ENCODE measurements around the gene TXNRD3. TPM values are rescaled to one million over a fixed set of nuclear protein-coding genes. Genes with fewer than 3 reads are reported as not detected.
A peak's percentile ranks its signal among the peaks of the same experiment; 100 is the strongest.

The TXNRD3 gene
- total RNA-seq, 1 experiment from 2014 or later = 12.9 TPM

DNA sequence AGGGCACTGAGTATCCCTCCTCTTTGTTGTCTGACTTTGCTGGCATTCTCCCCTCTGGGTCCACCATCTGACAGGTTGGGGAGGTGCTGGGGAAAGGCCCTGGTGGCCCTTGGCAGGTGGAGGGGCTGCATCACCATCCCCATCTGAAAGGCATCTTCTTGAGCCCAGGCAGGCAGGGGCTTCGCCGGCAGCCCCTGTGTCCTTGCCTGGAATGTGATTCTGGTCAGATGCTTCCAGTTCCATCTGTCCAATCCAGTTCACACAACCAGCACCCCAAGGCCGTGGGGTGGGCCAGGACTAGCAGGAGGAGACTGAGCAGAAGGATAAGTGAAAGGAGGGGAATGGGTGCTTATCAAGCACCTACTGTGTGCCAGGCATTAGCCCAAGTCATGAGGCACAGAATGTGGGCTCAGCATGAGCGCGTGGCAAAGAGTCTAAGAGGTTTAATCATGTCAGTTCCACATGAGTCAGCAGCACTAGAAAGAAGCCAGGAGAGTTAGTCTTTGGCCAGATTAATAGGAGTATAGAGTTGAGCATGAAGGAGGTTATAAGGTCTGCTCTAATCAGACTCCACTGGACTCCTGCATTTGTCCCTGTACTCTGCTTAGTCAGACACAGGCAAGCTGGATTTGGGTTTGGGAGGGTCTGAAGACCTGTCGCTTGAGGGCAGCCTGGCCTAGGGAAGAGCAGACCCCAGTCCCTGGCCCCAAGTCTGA, 10.5 kb upstream of the TXNRD3 start:
- no peak for DNase-seq (ENCODE audit: unreplicated experiment)
- Mint-ChIP-seq H3K36me3 (ENCODE audit: insufficient read depth, unreplicated experiment) (no peaks in the 10 kb centered on the region), H3K27ac (ENCODE audit: low read depth, unreplicated experiment) (no peak overlapping the region), H3K4me3 (ENCODE audit: unreplicated experiment) (no peak overlapping the region), H3K4me1 (ENCODE audit: insufficient read depth, unreplicated experiment) (no peaks in the 10 kb centered on the region), H3K27me3 (ENCODE audit: insufficient read depth, unreplicated experiment) (peaks cover 55% of the 10 kb centered on the region), H3K9me3 (ENCODE audit: unreplicated experiment) (no peaks in the 10 kb centered on the region)
- intact Hi-C loops (cut with micrococcal nuclease) = no loop called here
- TF ChIP-seq, protein P1, sequence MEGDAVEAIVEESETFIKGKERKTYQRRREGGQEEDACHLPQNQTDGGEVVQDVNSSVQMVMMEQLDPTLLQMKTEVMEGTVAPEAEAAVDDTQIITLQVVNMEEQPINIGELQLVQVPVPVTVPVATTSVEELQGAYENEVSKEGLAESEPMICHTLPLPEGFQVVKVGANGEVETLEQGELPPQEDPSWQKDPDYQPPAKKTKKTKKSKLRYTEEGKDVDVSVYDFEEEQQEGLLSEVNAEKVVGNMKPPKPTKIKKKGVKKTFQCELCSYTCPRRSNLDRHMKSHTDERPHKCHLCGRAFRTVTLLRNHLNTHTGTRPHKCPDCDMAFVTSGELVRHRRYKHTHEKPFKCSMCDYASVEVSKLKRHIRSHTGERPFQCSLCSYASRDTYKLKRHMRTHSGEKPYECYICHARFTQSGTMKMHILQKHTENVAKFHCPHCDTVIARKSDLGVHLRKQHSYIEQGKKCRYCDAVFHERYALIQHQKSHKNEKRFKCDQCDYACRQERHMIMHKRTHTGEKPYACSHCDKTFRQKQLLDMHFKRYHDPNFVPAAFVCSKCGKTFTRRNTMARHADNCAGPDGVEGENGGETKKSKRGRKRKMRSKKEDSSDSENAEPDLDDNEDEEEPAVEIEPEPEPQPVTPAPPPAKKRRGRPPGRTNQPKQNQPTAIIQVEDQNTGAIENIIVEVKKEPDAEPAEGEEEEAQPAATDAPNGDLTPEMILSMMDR (IDR thresholded peaks at IDR 0.05; ENCODE audit: unreplicated experiment) = no peak
- CTCF ChIA-PET = interaction anchor here (1.1 kb wide), 1 partner anchor 13 kb away, joined by 5 read pairs; no protein-coding TSS in a partner anchor
- no TSS peak for BruUV-seq (replicated peaks)
- POLR2A ChIA-PET = interaction anchor here (0.6 kb wide), 1 partner anchor 19 kb away, joined by 3 read pairs; no protein-coding TSS in a partner anchor

GRCh38 chr3:126664591-126665214, 9.8 kb upstream of the TXNRD3 start:
- Mint-ChIP-seq H3K4me1 (ENCODE audit: insufficient read depth, unreplicated experiment) (no peaks in the 10 kb centered on the region), H3K4me3 (ENCODE audit: unreplicated experiment) (no peak overlapping the region), H3K27ac (ENCODE audit: low read depth, unreplicated experiment) (no peak overlapping the region), H3K9me3 (ENCODE audit: unreplicated experiment) (no peaks in the 10 kb centered on the region), H3K27me3 (ENCODE audit: insufficient read depth, unreplicated experiment) (peaks cover 61% of the 10 kb centered on the region), H3K36me3 (ENCODE audit: insufficient read depth, unreplicated experiment) (no peaks in the 10 kb centered on the region)
- POLR2A ChIA-PET = interaction anchor here (0.6 kb wide), 1 partner anchor 19 kb away, joined by 3 read pairs; no protein-coding TSS in a partner anchor
- TF ChIP-seq, protein P1 (IDR thresholded peaks at IDR 0.05; ENCODE audit: unreplicated experiment) = no peak
- no TSS peak for BruUV-seq (replicated peaks)
- intact Hi-C loops (cut with micrococcal nuclease) = no loop called here
- CTCF ChIA-PET = no interaction called here
- DNase-seq (ENCODE audit: unreplicated experiment) = peak; percentile 14

DNA sequence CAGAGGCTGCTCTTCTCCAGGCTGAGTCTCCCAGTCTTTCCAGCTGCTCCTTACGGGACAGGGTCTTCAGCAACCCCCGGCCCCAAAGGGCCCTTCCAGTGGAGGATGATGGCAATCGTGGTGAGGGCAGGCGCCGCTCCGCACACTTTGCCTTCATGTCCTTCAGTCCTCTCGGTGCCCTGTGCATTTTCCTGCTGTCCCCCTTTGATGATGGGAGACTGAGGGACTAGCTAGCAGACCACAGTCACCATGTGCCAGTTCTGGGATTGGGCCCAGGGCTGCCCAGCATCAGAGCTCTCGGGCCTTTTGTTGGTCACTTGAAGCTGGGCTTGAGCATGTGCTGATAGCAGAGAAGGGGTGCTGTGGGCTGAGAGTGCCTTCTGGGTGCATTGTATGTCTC, 8.8 kb upstream of the TXNRD3 start:
- Mint-ChIP-seq H3K36me3 (ENCODE audit: insufficient read depth, unreplicated experiment) (no peaks in the 10 kb centered on the region), H3K4me1 (ENCODE audit: insufficient read depth, unreplicated experiment) (no peaks in the 10 kb centered on the region), H3K27ac (ENCODE audit: low read depth, unreplicated experiment) (no peak overlapping the region), H3K4me3 (ENCODE audit: unreplicated experiment) (no peak overlapping the region), H3K27me3 (ENCODE audit: insufficient read depth, unreplicated experiment) (peaks cover 62% of the 10 kb centered on the region), H3K9me3 (ENCODE audit: unreplicated experiment) (no peaks in the 10 kb centered on the region)
- intact Hi-C loops (cut with micrococcal nuclease) = no loop called here
- no peak for DNase-seq (ENCODE audit: unreplicated experiment)
- POLR2A ChIA-PET = no interaction called here
- TF ChIP-seq, protein P1 (IDR thresholded peaks at IDR 0.05; ENCODE audit: unreplicated experiment) = no peak
- no TSS peak for BruUV-seq (replicated peaks)
- CTCF ChIA-PET = interaction anchor here (1.2 kb wide), 1 partner anchor 16 kb away, joined by 8 read pairs; no protein-coding TSS in a partner anchor

- no peaks in the 10 kb centered on the region for H3K9me3 Mint-ChIP-seq (ENCODE audit: unreplicated experiment)
- POLR2A ChIA-PET = no interaction called here
- H3K27me3 Mint-ChIP-seq (ENCODE audit: insufficient read depth, unreplicated experiment) = peaks cover 62% of the 10 kb centered on the region
- no peaks in the 10 kb centered on the region for H3K36me3 Mint-ChIP-seq (ENCODE audit: insufficient read depth, unreplicated experiment)
- intact Hi-C loops (cut with micrococcal nuclease) = no loop called here
- H3K4me3 Mint-ChIP-seq (ENCODE audit: unreplicated experiment) = no peak overlapping the region
- BruUV-seq (replicated peaks) = no TSS peak
- no peak overlapping the region for H3K27ac Mint-ChIP-seq (ENCODE audit: low read depth, unreplicated experiment)
- CTCF ChIA-PET = interaction anchor here (1.2 kb wide), 1 partner anchor 17 kb away, joined by 8 read pairs; no protein-coding TSS in a partner anchor
- no peaks in the 10 kb centered on the region for H3K4me1 Mint-ChIP-seq (ENCODE audit: insufficient read depth, unreplicated experiment)
- no peak for DNase-seq (ENCODE audit: unreplicated experiment)
- TF ChIP-seq, protein P1 (IDR thresholded peaks at IDR 0.05; ENCODE audit: unreplicated experiment) = no peak
Observed at GRCh38 chr3:126663257-126663656, 8.3 kb upstream of the TXNRD3 start.
